G401.6 (cell line): ENCODE data around the gene NHERF1.

Experiments
- FAIRE-seq: peaks from 2 replicates; lab custom pipeline; 2012; peaks lifted over from hg19 to GRCh38; lab: Jason Lieb, UNC

NHERF1 gene

GRCh38 chr17:74748529-74749278, at the start of gene NHERF1:
Gene NHERF1, plus strand, starts transcription at chr17:74748628. Its CDS starts 219 bp downstream, at chr17:74748847.
- FAIRE-seq = no peak

GRCh38 chr17:74699236-74699635, 49.2 kb upstream of the NHERF1 start:
- no peak for FAIRE-seq

- FAIRE-seq = no peak
Measured at GRCh38 chr17:74702116-74702871, 46.1 kb upstream of the NHERF1 start.

- FAIRE-seq = no peak
Measured at GRCh38 chr17:74703311-74703710, 45.1 kb upstream of the NHERF1 start.

DNA sequence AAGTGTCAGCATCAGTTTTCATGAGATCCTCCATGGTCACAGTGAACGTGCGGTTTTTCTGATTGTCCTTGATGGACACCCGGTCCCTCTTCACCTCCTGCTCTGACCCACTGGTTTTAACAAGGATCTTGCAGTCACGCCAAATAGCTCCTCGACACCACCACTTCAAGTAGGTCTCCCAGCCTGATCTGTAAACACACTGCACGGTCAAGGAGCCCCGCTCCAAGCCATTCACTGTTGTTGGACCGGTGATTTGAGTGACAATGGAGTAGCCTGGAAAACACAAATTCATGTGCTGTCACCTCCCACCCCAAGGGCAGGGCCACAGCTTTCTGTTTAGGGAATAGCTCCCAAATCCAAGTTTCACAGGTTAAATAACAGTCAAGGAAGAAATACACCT, 43.9 kb upstream of the NHERF1 start:
- no peak for FAIRE-seq

GRCh38 chr17:74711058-74711824, 37.2 kb upstream of the NHERF1 start:
- no peak for FAIRE-seq

DNA sequence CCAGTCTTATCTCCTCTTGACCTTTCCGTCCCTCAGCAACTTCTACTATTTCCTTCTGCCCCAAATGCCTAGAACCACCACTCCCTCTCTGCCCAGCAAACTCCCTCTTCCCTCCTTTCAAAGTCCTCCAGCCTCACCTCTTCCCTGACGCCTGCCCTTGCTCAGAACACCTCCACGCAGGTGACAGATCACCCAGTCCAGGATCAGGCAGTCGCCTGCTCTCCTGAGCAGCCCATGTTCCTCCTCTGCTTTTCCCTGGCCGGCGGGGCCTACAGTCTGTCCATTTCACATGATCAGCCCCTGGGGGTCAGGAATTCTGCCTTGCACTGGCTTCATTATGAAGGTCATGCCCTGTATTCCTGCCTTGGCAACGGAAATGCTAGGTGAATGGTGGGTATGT, 36.1 kb upstream of the NHERF1 start:
- no peak for FAIRE-seq

DNA sequence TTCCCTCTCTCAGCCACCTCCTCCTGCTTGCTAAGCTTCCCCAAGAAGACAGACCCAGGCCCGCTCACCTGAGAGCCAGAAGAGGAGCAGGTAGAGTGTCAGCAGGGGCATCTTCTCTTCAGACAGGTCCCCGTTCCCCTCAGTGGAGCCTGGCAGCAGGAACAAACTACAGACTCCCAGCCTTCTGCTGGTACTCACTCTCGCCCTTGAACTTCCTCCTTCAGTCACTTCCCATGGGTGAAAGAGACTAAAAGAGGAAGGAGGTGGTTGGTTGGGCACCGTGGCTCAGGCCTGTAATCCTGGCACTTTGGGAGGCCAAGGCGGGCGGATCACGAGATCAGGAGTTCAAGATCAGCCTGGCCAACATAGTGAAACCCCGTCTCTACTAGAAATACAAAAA, 35.7 kb upstream of the NHERF1 start, which contains the start of gene CD300LF:
TSS of gene CD300LF (minus strand) at position 168 of the 400 bp plus-strand sequence. CDS start at position 111, 57 bp downstream.
- no peak for FAIRE-seq

DNA sequence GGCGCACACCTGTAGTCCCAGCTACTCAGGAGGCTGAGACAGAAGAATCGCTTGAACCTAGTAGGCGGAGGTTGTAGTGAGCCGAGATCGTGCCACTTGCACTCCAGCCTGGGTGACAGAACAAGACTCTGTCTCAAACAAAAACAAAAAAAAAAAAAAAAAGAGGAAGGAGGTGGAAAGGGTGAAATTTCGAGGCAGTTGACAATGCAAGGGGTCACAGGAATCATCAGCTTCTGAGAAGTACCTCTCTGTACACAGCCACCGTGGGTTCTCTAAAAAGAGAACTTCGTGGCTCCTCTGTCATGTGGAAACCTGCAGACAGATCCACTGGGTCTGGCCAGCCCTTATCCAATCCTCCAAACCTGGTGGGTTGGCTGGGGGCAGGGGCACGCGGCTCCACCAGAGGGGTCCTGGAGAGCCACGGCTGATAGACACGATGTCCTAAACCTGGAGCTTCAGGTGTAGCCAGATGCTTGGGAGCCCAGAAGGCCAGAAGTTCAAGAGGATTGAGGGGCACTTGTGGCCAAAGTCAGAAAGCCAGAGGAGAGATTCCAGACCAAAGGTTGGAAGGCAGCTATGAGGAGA, 35.2 kb upstream of the NHERF1 start:
- FAIRE-seq = no peak

GRCh38 chr17:74715144-74715543, 33.3 kb upstream of the NHERF1 start:
- no peak for FAIRE-seq

- no peak for FAIRE-seq
Measured at GRCh38 chr17:74720506-74720905, 27.9 kb upstream of the NHERF1 start.

- FAIRE-seq = no peak
Measured at GRCh38 chr17:74722782-74723181, 25.6 kb upstream of the NHERF1 start.

DNA sequence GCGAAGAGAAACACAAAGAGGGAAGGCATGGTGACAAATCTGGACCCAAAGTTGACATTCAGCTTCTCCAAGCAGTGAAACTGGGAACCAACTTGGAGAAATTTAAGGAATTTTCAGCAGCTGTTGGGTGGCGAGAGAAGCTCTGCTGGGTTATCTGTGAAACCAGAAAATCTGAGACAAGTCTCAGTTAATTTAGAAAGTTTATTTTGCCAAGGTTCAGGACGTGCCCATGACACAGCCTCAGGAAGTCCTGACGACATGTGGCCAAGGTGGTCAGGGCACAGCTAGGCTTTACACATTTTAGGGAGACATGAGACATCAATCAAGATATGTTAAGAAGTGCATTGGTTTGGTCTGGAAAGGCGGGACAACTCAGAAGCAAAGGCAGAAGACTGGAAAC, 24.5 kb upstream of the NHERF1 start:
- no peak for FAIRE-seq

- no peak for FAIRE-seq
Measured at GRCh38 chr17:74725111-74725510, 23.3 kb upstream of the NHERF1 start.

- no peak for FAIRE-seq
Measured at GRCh38 chr17:74728033-74728701, 20.3 kb upstream of the NHERF1 start.

DNA sequence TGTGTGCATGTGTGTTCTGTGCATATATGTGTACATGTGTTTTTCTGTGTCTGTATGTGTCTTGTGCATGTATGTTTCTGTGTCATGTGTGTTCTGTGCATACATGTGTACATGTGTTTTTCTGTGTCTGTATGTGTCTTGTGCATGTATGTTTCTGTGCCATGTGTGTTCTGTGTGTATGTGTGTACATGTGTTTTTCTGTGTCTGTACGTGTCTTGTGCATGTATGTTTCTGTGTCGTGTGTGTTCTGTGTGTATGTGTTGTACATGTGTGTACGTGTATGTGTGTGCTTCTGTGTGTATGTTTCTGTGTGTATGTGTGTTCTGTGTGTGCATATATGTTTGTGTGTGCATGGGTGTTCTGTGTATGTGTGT, 19.7 kb upstream of the NHERF1 start:
- FAIRE-seq = no peak

DNA sequence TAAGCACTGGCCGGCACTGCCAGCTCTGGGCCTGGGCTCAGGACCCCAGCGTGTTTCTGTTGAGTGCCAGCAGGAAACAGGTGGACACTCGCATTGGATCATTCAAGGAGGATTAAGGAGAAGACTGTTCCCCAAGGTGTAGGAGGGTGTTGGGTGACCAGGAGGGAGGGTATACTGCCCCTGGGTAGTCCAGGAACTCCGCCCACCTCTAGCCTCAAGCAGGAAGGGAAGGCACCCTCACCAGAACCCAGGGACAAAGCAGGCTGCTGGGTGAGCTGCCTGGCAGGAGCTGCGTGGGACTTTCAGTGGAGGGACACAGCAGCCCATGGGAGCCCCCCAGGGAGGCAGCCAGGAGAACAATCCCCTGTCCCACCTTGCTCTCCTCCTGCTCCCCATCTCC, 19.1 kb upstream of the NHERF1 start:
- no peak for FAIRE-seq

GRCh38 chr17:74729866-74730265, 18.6 kb upstream of the NHERF1 start:
- FAIRE-seq = no peak

DNA sequence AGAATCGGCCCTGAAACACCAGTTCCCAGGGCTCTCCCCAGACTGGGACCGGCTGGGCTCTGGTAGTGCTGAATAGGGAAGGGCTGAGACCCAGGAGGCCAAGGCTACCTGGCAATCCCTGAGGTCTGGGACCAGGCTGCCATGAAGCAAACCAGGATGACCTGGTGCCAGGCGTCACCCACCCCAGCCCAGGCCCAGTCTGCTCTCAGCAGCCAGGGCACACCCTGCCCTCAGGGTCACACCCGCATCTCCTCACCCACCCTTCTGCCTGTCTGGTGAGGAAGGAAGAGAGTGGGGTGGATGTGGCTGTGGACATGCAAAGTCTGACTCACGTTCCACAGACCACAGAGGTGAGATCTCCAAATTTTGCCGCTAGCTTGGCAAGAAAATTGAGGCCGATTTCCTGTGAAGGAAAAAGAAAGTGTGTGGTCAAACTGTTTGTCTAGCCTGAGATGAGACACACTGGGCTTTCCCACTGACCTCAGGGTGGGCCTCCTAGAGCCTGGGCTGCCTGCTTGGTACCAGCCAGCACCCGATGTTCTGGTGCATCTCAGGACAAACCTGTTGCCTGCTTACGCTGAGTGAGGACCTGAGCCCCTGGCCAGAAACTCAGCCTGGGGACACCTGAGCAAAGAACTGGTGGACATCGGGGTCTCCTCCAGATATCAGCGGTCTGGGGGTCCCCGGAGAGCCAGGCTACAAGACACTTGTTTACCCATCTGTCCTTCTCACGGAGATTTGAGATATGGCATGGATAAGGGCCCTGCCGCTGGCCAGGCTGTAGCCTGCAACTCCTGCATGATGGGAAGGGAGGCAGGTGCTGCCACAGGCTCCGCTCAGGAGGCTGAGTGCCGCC, 17.7 kb upstream of the NHERF1 start:
- FAIRE-seq = no peak

DNA sequence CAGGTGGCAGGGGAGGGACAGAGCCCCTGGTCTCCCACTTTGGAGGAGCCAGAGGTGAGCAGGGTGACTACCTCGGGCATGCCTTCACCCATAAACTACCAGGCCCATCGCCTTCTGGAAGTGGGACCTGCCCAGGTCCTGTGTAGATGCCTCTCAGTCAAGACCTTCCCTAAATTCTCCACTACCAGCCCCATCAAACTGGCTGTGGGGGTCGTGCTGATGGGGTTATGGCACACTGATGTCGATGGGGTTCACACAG, 17.2 kb upstream of the NHERF1 start:
- FAIRE-seq = no peak
